ENCODE results near the gene PARVA. TPM values are rescaled to one million over a fixed set of nuclear protein-coding genes. Genes with fewer than 3 reads are reported as not detected.
A peak's percentile ranks its signal among the peaks of the same experiment; 100 is the strongest.

Gene PARVA, protein sequence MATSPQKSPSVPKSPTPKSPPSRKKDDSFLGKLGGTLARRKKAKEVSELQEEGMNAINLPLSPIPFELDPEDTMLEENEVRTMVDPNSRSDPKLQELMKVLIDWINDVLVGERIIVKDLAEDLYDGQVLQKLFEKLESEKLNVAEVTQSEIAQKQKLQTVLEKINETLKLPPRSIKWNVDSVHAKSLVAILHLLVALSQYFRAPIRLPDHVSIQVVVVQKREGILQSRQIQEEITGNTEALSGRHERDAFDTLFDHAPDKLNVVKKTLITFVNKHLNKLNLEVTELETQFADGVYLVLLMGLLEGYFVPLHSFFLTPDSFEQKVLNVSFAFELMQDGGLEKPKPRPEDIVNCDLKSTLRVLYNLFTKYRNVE
- total RNA-seq (34.2 and 37.4 TPM in 2 replicates), polyA plus RNA-seq (41.2 and 46.2 TPM in 2 replicates)

DNA sequence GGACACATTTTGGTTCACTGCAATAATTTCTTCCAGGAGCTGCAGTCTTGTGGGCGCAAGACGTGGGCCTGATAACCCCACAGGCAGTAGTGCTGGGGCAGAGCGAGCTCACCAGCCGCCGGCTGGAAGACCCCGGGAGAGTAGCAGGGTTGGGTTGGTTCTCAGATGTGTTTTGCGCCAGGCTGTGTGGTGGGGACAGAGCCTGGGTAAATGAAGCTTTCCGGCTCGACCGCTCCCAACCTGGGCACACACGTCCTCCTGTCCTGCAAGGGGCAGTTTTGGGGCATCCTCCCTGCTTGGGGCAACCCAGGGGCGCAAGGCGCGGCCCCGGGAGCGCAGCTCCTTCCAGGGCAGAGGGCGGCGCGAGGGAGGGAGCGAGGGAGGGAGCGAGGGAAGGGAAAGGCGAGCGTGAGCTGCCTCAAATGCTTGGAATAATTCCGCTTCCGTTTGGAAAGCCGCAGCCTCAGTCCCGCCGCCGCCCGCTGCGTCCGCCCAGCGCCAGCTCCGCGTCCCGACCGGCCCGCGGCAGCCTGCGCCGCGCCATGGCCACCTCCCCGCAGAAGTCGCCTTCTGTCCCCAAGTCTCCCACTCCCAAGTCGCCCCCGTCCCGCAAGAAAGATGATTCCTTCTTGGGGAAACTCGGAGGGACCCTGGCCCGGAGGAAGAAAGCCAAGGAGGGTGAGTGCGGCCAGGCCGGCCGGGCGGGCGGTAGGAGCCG, at the start of gene PARVA:
Gene PARVA, plus strand, starts transcription at position 466 of the 718 bp plus-strand sequence. Its CDS starts 77 bp downstream, at position 543.
- no peaks in the 10 kb centered on the region for H3K9me2 ChIP-seq (replicated peaks; ENCODE audit: insufficient read depth)
- no peaks in the 10 kb centered on the region for H4K20me1 ChIP-seq (ENCODE audit: insufficient read depth, poor library complexity, severe bottlenecking)
- H3K27ac ChIP-seq, result peak within 1 kb of the TSS; percentile 100
- H3K4me1 ChIP-seq (ENCODE audit: insufficient read depth), result peaks cover 19% of the 10 kb centered on the region
- WGBS (ENCODE audit: low lambda C conversion rate, missing lambda C conversion rate), result 4% methylated on average over 45 of the region's 55 CpGs
- TF ChIP-seq EZH2phosphoT487 (IDR thresholded peaks at IDR 0.05; ENCODE audit: low read depth, severe bottlenecking, unreplicated experiment) (no peak), EZH2 (IDR thresholded peaks at IDR 0.05; ENCODE audit: borderline replicate concordance) (no peak)
- TF ChIP-seq, protein P1, sequence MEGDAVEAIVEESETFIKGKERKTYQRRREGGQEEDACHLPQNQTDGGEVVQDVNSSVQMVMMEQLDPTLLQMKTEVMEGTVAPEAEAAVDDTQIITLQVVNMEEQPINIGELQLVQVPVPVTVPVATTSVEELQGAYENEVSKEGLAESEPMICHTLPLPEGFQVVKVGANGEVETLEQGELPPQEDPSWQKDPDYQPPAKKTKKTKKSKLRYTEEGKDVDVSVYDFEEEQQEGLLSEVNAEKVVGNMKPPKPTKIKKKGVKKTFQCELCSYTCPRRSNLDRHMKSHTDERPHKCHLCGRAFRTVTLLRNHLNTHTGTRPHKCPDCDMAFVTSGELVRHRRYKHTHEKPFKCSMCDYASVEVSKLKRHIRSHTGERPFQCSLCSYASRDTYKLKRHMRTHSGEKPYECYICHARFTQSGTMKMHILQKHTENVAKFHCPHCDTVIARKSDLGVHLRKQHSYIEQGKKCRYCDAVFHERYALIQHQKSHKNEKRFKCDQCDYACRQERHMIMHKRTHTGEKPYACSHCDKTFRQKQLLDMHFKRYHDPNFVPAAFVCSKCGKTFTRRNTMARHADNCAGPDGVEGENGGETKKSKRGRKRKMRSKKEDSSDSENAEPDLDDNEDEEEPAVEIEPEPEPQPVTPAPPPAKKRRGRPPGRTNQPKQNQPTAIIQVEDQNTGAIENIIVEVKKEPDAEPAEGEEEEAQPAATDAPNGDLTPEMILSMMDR (IDR thresholded peaks at IDR 0.05; ENCODE audit: poor library complexity), result no peak
- H3K27me3 ChIP-seq, result no peaks in the 10 kb centered on the region
- DNase-seq (ENCODE audit: low spot score), result peak; percentile 88
- peak within 1 kb of the TSS; percentile 89 for H3K4me3 ChIP-seq
- H3K36me3 ChIP-seq (replicated peaks; ENCODE audit: insufficient read depth, low read depth), result no peaks in the 10 kb centered on the region
- H3K4me2 ChIP-seq, result peak within 1 kb of the TSS; percentile 83
- peak within 1 kb of the TSS; percentile 94 for H2AFZ ChIP-seq
- H3K79me2 ChIP-seq, result peaks cover 40% of the 10 kb centered on the region
- H3K9me3 ChIP-seq (ENCODE audit: low read depth), result no peaks in the 10 kb centered on the region

DNA sequence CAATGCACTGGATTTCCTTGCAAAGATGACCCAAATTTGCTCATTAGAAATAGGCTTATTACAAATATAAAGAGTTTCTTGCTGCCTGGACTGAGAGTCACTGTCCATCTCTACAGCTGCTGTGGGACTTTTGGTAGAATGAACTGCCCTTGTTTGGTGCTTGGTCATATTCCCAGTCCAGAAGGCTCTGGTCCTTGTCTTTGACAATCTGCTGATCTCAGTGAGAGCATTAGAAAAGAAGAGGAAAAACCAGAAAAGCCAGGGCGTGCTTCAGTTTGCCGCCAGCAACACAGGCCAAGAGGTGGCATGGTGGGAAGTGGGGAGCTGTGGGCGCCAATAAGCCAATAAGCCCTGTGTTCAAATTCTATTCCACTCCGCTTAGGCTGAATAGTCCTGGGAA, 48.2 kb upstream of the PARVA start:
- no peaks in the 10 kb centered on the region for H3K27me3 ChIP-seq
- H3K4me3 ChIP-seq, result no peak overlapping the region
- WGBS (ENCODE audit: low lambda C conversion rate, missing lambda C conversion rate), result 93% methylated on average over 4 of the region's 4 CpGs
- no peaks in the 10 kb centered on the region for H3K4me1 ChIP-seq (ENCODE audit: insufficient read depth)
- H3K9me3 ChIP-seq (ENCODE audit: low read depth), result no peaks in the 10 kb centered on the region
- H3K36me3 ChIP-seq (replicated peaks; ENCODE audit: insufficient read depth, low read depth), result no peaks in the 10 kb centered on the region
- no peaks in the 10 kb centered on the region for H3K9me2 ChIP-seq (replicated peaks; ENCODE audit: insufficient read depth)
- H3K27ac ChIP-seq, result no peak overlapping the region
- no peak overlapping the region for H2AFZ ChIP-seq
- DNase-seq (ENCODE audit: low spot score), result no peak
- TF ChIP-seq EZH2phosphoT487 (IDR thresholded peaks at IDR 0.05; ENCODE audit: low read depth, severe bottlenecking, unreplicated experiment), result no peak
- TF ChIP-seq EZH2 (IDR thresholded peaks at IDR 0.05; ENCODE audit: borderline replicate concordance), result no peak
- TF ChIP-seq, protein P1 (IDR thresholded peaks at IDR 0.05; ENCODE audit: poor library complexity), result no peak
- H3K79me2 ChIP-seq, result no peaks in the 10 kb centered on the region
- no peak overlapping the region for H3K4me2 ChIP-seq
- no peaks in the 10 kb centered on the region for H4K20me1 ChIP-seq (ENCODE audit: insufficient read depth, poor library complexity, severe bottlenecking)

DNA sequence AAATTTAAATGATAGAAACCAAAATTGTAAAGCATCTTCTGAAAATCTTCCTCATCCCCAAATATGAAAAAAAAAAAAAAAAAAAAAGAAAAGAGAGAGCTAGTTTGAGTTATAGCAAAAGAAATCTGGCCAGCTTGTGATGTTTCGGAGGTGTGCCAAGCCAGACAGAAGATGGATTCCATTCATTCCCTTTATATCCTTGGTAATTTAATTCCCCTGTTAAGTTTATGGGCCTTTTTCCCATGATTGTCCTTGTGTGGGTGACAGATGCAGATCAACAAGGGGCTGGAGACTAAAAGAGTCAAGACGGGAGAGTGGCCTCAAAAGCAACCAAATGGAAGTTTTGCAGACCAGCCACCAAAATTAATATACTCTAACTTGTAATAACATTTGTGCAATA, 47.6 kb upstream of the PARVA start:
- Histone ChIP-seq H3K36me3 (replicated peaks; ENCODE audit: insufficient read depth, low read depth) (no peaks in the 10 kb centered on the region), H3K4me2 (no peak overlapping the region), H3K79me2 (no peaks in the 10 kb centered on the region), H3K9me3 (ENCODE audit: low read depth) (no peaks in the 10 kb centered on the region), H3K4me1 (ENCODE audit: insufficient read depth) (no peaks in the 10 kb centered on the region), H3K27ac (no peak overlapping the region), H2AFZ (no peak overlapping the region), H3K4me3 (no peak overlapping the region), H4K20me1 (ENCODE audit: insufficient read depth, poor library complexity, severe bottlenecking) (no peaks in the 10 kb centered on the region), H3K27me3 (no peaks in the 10 kb centered on the region), H3K9me2 (replicated peaks; ENCODE audit: insufficient read depth) (no peaks in the 10 kb centered on the region)
- WGBS (ENCODE audit: low lambda C conversion rate, missing lambda C conversion rate), result 58% methylated on average over 2 of the region's 2 CpGs
- DNase-seq (ENCODE audit: low spot score), result no peak
- TF ChIP-seq EZH2phosphoT487 (IDR thresholded peaks at IDR 0.05; ENCODE audit: low read depth, severe bottlenecking, unreplicated experiment) (no peak), EZH2 (IDR thresholded peaks at IDR 0.05; ENCODE audit: borderline replicate concordance) (no peak)
- TF ChIP-seq, protein P1 (IDR thresholded peaks at IDR 0.05; ENCODE audit: poor library complexity), result no peak
